Measurements from ENCODE around the gene SELENOW. TPM values are rescaled to one million over a fixed set of nuclear protein-coding genes. Genes with fewer than 3 reads are reported as not detected.
"Not testable (repeated sequence)": the region's sequence is repeated elsewhere in the genome, so short reads cannot be mapped to it uniquely, and the experiment has no call there.

The SELENOW gene
- total RNA-seq, 1 donor from 2014 or later: 247 TPM

DNA sequence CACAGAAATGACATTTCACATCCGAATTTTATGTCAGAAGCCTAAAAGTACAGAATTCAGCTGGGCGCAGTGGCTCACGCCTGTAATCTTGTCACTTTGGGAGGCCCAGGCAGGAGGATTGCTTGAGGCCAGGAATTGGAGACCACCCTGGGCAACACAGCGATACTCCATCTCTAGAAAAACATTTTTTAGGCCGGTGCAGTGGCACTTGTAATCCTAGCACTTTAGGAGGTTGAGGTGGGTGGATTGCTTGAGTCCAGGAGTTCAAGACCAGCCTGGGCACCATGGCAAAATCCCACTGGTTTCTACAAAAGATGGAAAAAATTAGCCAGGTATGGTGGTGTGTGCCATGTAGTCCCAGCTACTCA is 17.9 kb upstream of the SELENOW start:
- no peaks in the 10 kb centered on the region for H3K4me1 ChIP-seq
- peaks cover 47% of the 10 kb centered on the region for H3K36me3 ChIP-seq
- H3K4me3 ChIP-seq: no peak overlapping the region
- no peak for ATAC-seq
- H3K9me3 ChIP-seq: no peaks in the 10 kb centered on the region
- no peak for TF ChIP-seq CTCF (IDR thresholded peaks at IDR 0.05)
- DNase-seq: no peak
- no peaks in the 10 kb centered on the region for H3K27me3 ChIP-seq (ENCODE audit: low read depth)
- no peak overlapping the region for H3K27ac ChIP-seq
- intact Hi-C loops (cut with DNase I): no loop called here

DNA sequence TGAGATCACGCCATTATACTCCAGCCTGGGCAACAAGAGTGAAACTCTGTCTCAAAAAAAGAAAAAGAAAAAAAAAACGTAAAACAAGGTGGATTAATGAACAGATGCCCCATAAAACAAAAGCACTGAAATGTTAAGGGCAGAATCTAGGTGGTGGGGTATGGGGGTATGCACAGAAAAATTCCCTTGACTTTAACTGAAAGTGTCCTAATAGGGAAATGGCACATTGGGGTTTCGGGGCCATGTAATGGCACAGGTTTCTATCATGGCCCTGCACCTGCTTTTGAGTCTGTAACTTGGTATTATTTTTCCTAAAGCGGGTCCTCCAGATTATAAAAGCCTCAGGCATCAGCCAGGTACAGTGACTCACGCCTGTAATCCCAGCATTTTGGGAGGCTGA is 16.9 kb upstream of the SELENOW start:
- Histone ChIP-seq H3K36me3 (peaks cover 37% of the 10 kb centered on the region), H3K27me3 (ENCODE audit: low read depth) (no peaks in the 10 kb centered on the region), H3K27ac (no peak overlapping the region), H3K4me3 (no peak overlapping the region), H3K9me3 (no peaks in the 10 kb centered on the region), H3K4me1 (no peaks in the 10 kb centered on the region)
- no peak for DNase-seq
- intact Hi-C loops (cut with DNase I): no loop called here
- no peak for TF ChIP-seq CTCF (IDR thresholded peaks at IDR 0.05)
- no peak for ATAC-seq

DNA sequence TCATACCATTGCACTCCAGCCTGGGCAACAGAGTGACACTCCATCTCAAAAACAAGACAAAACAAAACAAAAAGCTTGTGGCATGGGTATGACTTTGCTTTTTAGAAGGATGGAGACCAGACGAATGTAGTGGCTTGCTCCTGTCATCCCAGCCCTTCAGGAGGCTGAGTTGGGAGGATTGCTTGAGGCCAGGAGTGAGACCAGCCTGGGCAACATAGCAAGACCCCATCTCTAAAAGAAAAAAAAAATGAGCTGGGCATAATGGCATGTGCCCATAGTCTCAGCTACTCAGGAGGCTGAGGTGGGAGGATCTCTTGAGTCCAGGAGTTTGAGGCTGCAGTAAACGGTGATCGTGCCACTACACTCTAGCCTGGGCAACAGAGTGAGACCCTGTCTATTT is 16.4 kb upstream of the SELENOW start:
- Histone ChIP-seq H3K4me3 (no peak overlapping the region), H3K9me3 (no peaks in the 10 kb centered on the region), H3K27ac (no peak overlapping the region), H3K4me1 (no peaks in the 10 kb centered on the region), H3K36me3 (peaks cover 31% of the 10 kb centered on the region), H3K27me3 (ENCODE audit: low read depth) (no peaks in the 10 kb centered on the region)
- intact Hi-C loops (cut with DNase I): no loop called here
- ATAC-seq (no peak), DNase-seq (no peak)
- TF ChIP-seq CTCF (IDR thresholded peaks at IDR 0.05): no peak

GRCh38 chr19:47762615-47763308 is 15.7 kb upstream of the SELENOW start:
- H3K4me3 ChIP-seq: no peak overlapping the region
- H3K4me1 ChIP-seq: no peaks in the 10 kb centered on the region
- H3K27me3 ChIP-seq (ENCODE audit: low read depth): no peaks in the 10 kb centered on the region
- no peak for TF ChIP-seq CTCF (IDR thresholded peaks at IDR 0.05)
- DNase-seq (no peak), ATAC-seq (no peak)
- no peaks in the 10 kb centered on the region for H3K9me3 ChIP-seq
- peaks cover 25% of the 10 kb centered on the region for H3K36me3 ChIP-seq
- H3K27ac ChIP-seq: no peak overlapping the region
- intact Hi-C loops (cut with DNase I): no loop called here

DNA sequence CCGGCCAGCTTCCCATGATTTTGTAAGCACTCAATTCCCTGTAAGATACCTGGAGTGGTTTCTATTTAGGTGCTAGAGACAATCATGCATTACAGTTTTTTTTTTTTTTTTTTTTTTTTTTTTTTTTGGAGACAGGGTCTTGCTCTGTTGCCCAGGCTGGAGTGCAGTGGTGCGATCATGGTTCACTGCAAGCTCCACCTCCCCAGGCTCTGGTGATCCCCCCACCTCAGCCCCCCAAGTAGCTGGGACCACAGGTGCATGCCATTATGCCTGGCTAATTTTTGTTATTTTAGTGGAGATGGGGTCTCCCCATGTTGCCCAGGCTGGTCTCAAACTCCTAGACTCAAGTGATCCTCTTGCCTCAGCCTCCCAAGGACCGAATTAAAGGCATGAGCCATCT is 13.8 kb upstream of the SELENOW start:
- H3K4me3 ChIP-seq; H3K4me1 ChIP-seq; H3K27ac ChIP-seq; H3K36me3 ChIP-seq; intact Hi-C loops (cut with DNase I); DNase-seq; H3K27me3 ChIP-seq (ENCODE audit: low read depth); H3K9me3 ChIP-seq; ATAC-seq: not testable (repeated sequence)

GRCh38 chr19:47765523-47766358 is 12.8 kb upstream of the SELENOW start:
- Histone ChIP-seq H3K9me3 (no peaks in the 10 kb centered on the region), H3K27ac (no peak overlapping the region), H3K36me3 (peaks cover under 1% of the 10 kb centered on the region), H3K4me1 (no peaks in the 10 kb centered on the region), H3K4me3 (no peak overlapping the region), H3K27me3 (ENCODE audit: low read depth) (no peaks in the 10 kb centered on the region)
- TF ChIP-seq CTCF (IDR thresholded peaks at IDR 0.05): peak; percentile 68
- intact Hi-C loops (cut with DNase I): no loop called here
- peak; percentile 63 for DNase-seq
- peak; percentile 73 to 78 for ATAC-seq
